ENCODE results near the gene PROZ.

Gene PROZ

GRCh38 chr13:113142876-113143275 lies 15.6 kb upstream of the PROZ start:
- no peak for DNase-seq

GRCh38 chr13:113143466-113144254 lies 14.8 kb upstream of the PROZ start:
- no peak for DNase-seq

- no peak for DNase-seq
These were observed 14.2 kb upstream of the PROZ start for GRCh38 chr13:113144255-113144629.

- no peak for DNase-seq
These were observed 13.0 kb upstream of the PROZ start for GRCh38 chr13:113145496-113145895.

GRCh38 chr13:113145911-113146598 lies 12.4 kb upstream of the PROZ start:
- no peak for DNase-seq

GRCh38 chr13:113146750-113147149 lies 11.7 kb upstream of the PROZ start:
- no peak for DNase-seq

GRCh38 chr13:113147206-113147605 lies 11.2 kb upstream of the PROZ start:
- no peak for DNase-seq

- DNase-seq, result no peak
These were observed 10.0 kb upstream of the PROZ start for GRCh38 chr13:113148407-113148806.

GRCh38 chr13:113148940-113149503 lies 9.4 kb upstream of the PROZ start:
- no peak for DNase-seq

- no peak for DNase-seq
These were observed 8.5 kb upstream of the PROZ start for GRCh38 chr13:113149711-113150549.

GRCh38 chr13:113150550-113151365 lies 7.7 kb upstream of the PROZ start:
- no peak for DNase-seq

- DNase-seq, result no peak
These were observed 6.4 kb upstream of the PROZ start for GRCh38 chr13:113151745-113152690.

GRCh38 chr13:113152691-113152983 lies 5.8 kb upstream of the PROZ start:
- no peak for DNase-seq

GRCh38 chr13:113152984-113153809 lies 5.3 kb upstream of the PROZ start:
- no peak for DNase-seq

GRCh38 chr13:113153810-113154748 lies 4.4 kb upstream of the PROZ start:
- no peak for DNase-seq

- no peak for DNase-seq
These were observed 3.2 kb upstream of the PROZ start for GRCh38 chr13:113155201-113155600.

GRCh38 chr13:113155982-113156655 lies 2.3 kb upstream of the PROZ start:
- DNase-seq, result no peak

GRCh38 chr13:113157206-113157928 lies 1.1 kb upstream of the PROZ start:
- DNase-seq, result no peak
